HG02938 (cell line): ENCODE measurements around the gene ARFIP1.
"Not testable (repeated sequence)": the region's sequence is repeated elsewhere in the genome, so short reads cannot be mapped to it uniquely, and the experiment has no call there.

Experiments used
- ATAC-seq: cut with Tn5 transposase; IDR thresholded peaks from one replicate; pipeline ENCODE4 v1.9.1; 2021; ENCODE audit warnings: mild to moderate bottlenecking, moderate library complexity; ENCODE audit not compliant: unreplicated experiment

Gene ARFIP1

GRCh38 chr4:152836936-152837335, 57.2 kb downstream of the ARFIP1 start:
- no peak for ATAC-seq

DNA sequence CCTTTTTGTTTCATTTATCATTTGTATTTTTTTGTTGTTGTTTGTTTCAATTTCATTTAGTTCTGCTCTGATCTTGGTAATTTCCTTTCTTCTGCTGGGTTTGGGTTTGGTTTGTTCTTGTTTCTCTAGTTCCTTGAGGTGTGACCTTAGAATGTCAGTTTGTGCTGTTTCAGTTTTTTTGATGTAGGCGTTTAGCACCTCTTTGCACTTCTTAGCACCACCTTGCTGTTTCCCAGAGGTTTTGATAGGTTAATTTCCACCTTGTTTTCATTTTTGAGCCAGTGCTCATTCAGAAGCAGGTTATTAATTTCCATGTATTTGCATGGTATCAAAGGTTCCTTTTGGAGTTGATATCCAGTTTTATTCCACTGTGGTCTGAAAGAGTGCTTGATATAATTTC, 60.0 kb downstream of the ARFIP1 start:
- ATAC-seq, result not testable (repeated sequence)

DNA sequence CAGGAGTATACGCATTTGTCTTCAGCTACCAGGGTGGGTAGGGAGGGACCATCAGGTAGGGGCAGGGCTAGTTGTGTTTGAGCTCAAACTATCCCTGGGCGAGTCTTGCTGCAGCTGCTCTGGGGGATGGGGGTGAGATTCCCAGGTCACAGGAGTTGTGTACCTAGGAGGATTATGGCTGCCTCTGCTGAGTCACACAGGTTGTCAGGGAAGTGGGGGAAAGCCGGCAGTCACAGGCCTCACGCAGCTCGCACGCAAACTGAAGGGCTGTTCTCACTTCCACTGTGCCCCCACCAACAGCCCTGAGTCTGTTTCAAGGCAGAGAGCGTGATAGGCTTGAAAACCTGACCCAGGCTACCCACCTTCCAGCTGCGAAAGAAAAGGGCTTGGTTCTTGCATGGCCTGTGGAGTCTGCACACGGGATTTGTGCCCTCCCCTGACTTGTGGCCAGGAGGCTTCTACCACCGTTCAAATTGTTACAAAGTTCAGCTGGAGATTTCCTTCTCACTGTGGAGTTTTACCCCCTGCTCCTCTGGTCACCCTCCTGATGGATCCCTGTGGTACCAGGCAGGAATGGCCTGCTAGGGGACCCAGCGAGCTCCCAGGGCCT, 63.8 kb downstream of the ARFIP1 start:
- no peak for ATAC-seq

DNA sequence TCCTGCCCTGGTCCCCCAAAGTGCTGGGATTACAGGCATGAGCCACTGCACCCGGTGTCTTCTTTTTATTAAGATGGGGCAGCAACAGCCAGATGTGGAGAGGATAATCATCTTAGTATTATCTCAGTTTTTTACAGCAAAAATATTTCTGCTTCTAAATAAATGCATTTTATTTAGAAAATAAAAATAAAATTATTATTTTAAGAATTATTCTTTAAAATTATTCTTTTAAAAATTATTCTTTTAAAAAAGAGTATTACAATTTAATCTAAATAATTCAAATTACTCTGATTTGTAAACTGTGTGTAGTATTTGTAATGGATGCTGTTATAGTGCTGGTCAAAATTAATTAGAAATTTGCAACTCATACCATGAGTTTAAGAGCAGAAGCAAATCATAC, 67.6 kb downstream of the ARFIP1 start:
- ATAC-seq, result no peak

- ATAC-seq, result no peak
Observed at GRCh38 chr4:152848508-152848907, 68.8 kb downstream of the ARFIP1 start.

- ATAC-seq, result no peak
Observed at GRCh38 chr4:152849350-152849749, 69.6 kb downstream of the ARFIP1 start.

DNA sequence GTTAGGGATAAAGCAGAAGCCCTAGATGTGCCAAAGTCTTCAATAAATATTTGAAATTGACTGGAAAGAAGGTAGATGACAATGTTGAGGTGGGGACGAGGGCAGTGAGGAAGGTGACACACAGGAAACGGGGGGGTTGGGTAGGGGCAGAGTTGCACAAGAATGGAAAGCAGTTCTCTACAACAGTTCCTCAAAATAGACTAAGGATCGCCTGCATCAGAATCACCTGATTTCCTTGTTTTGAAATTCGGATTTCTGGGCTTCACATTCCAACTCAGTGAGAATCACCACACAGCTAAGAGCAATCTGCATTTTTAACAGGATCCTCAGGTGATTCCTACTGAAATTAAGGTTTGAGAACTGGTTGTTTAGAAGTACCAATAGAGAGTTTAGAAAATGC, 70.6 kb downstream of the ARFIP1 start:
- ATAC-seq, result no peak

GRCh38 chr4:152851226-152851625, 71.5 kb downstream of the ARFIP1 start:
- ATAC-seq, result no peak

GRCh38 chr4:152853293-152853692, 73.5 kb downstream of the ARFIP1 start:
- ATAC-seq, result no peak

- not testable (repeated sequence) for ATAC-seq
Observed at GRCh38 chr4:152854016-152854415, 74.3 kb downstream of the ARFIP1 start.

DNA sequence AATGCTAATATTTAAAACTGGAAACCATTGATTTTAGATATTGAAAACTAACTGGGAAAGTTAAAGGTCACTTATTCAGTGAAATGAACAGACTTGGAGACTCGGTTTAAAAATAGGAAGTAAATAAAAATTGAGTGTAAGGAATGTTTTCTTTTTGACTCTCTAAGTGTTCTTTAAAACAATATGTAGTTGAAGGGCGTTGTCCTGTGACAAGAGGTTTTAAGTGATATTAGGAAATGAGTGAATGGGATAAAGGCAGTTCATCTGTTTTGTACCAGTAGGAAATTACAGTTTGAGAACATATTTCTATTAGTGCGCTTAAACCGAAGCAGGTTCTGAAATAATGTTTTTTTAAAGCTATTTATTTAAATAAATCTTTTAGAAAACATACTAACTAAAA, 77.2 kb downstream of the ARFIP1 start:
- ATAC-seq, result no peak

DNA sequence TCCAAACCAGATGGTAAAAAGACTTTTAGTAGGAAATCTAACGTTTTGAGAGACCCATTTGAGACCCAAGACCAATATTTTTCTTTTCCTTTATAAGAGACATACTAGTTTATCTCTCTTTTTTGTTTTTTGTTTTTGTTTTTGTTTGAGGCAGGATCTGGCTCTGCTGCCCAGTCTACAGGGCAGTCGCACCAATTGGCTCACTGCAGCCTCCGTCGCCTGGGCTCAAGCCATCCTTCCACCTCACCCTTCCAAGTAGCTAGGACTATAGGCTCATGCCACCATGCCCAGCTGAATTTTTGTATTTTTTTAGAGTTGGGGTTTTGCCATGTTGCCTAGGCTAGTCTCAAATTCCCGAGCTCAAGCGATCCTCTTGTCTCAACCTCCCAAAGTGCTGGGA, 79.2 kb downstream of the ARFIP1 start:
- no peak for ATAC-seq

GRCh38 chr4:152860046-152860445, 80.3 kb downstream of the ARFIP1 start:
- ATAC-seq, result no peak

DNA sequence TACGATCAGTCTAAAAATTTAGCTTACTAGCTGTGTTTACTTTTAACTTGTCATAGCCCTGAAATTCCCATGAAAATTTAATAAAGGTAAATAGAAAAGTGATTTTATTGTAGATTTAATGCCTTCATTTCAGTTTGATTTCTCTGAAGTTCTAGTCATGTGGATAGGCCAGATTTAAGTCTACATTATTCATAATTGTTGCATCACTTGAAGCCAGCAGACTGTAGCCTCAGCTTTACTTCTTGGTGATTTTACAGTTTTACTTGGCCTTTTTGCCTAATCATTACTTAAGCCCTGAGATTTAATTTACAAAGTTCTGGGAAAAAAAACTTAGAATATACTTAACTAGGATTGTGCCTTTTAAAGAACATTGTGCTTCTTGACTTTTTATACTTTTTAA, 82.9 kb downstream of the ARFIP1 start:
- no peak for ATAC-seq

DNA sequence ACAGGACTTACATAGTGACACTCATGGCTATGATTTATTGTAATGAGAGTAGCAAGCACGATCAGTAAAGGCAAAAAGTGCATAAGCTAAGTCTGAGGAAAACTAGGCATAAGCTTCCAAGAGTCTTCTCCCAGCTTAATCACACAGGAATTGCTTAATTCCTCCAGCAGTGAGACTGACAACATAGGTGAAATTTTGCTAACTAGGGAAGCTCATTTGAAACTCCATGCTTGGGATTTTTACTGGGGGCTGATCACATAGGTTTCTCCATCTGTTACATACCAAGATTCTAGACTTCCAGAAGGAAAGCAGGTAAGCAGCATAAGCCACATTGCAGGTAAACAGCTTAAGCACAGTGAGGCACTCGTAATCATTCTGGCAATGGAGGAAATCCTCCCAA, 84.6 kb downstream of the ARFIP1 start:
- ATAC-seq, result no peak

- ATAC-seq, result not testable (repeated sequence)
Observed at GRCh38 chr4:152866432-152866993, 86.8 kb downstream of the ARFIP1 start.

- ATAC-seq, result no peak
Observed at GRCh38 chr4:152870606-152871005, 90.9 kb downstream of the ARFIP1 start.

DNA sequence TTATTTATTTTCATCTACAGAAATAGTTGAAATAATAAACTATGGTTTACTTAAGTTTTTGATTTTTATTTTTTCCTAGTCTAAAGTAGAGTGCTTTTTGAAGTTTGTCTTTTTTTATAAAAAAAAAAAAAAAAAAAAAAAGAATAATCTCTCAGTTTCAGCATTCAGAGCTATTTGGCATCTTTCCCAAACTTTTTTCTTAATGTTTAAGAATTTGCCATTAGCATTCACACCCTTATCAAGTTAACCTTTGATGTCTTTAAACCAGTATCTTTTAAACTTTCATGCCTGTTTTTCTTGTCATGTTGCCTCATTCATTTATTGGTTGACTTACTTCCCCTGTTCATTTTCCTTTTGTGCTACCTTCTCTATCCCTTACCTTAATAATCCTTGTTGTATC, 95.5 kb downstream of the ARFIP1 start:
- no peak for ATAC-seq

GRCh38 chr4:152877868-152878267, 98.1 kb downstream of the ARFIP1 start:
- no peak for ATAC-seq

DNA sequence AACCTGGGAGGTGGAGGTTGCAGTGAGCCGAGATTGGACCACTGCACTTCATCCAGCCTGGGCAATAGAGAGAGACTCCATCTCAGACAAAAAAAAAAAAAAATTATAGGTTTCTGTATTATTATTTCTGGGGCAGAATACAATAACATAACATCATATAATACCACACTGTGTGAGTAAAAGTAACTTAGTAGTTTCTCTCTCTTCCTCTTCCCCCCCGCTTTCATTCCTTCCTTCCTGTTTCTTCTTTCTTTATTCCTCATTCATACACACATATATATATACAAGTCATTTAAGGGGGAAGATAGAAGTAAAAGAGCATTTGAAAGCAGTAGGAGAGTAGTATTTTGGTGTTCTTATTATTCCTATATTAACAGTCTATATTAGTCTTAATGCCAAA, 100.5 kb downstream of the ARFIP1 start:
- ATAC-seq, result no peak

- no peak for ATAC-seq
Observed at GRCh38 chr4:152881974-152882373, 102.2 kb downstream of the ARFIP1 start.

GRCh38 chr4:152885185-152885584, 105.4 kb downstream of the ARFIP1 start:
- ATAC-seq, result no peak

GRCh38 chr4:152886201-152886600, 106.4 kb downstream of the ARFIP1 start:
- ATAC-seq, result no peak
